Endothelial cell of umbilical vein (primary cell): ENCODE measurements around the gene TRMT10C. TPM values are rescaled to one million over a fixed set of nuclear protein-coding genes. Genes with fewer than 3 reads are reported as not detected.
"Not testable (repeated sequence)": the region's sequence is repeated elsewhere in the genome, so short reads cannot be mapped to it uniquely, and the experiment has no call there.

Experiments
- BruUV-seq: library from RNA; stranded (reverse); fragments of 400-500 nt; replicated peaks from 2 replicates; lab custom pipeline; 2021; lab: Mats Ljungman, UMichigan
- CTCF ChIA-PET: fragments of 300-600, 350-600 bp; sonication (Branson Sonifier 250); formaldehyde crosslinking; loops from one replicate; lab custom pipeline; 2021; ENCODE audit warnings: antibody characterized with exemption, inconsistent platforms; lab: Charles Lee
- POLR2A ChIA-PET: fragments of 300-600, 350-600 bp; sonication (Branson Sonifier 250); formaldehyde crosslinking; loops from one replicate; lab custom pipeline; 2021; ENCODE audit warnings: antibody characterized with exemption, inconsistent platforms; lab: Charles Lee
- DNase-seq: peaks from one replicate; pipeline ENCODE4 v3.0.0-alpha.2; 2011; ENCODE audit warnings: low read depth, low spot score
- FAIRE-seq: peaks from 2 replicates; lab custom pipeline; 2011; peaks lifted over from hg19 to GRCh38; lab: Jason Lieb, UNC
- H2AFZ ChIP-seq: 2 replicates; pipeline ENCODE4 v1.6.0; 2012; ENCODE audit warnings: low read depth, low read length, control low read depth, inconsistent platforms
- H3K27ac ChIP-seq: 2 replicates; pipeline ENCODE4 v1.5.1; 2011; ENCODE audit warnings: low read depth, mild to moderate bottlenecking, control low read depth, low read length, moderate library complexity; ENCODE audit not compliant: insufficient read depth
- H3K27me3 ChIP-seq, 2 experiments: 2 replicates each; pipeline versions ENCODE4 v1.6.0 to v1.6.1; 2011; ENCODE audit warnings: low read length in 2 of 2, mixed read lengths in 1 of 2; ENCODE audit not compliant: control insufficient read depth in 2 of 2, insufficient read depth in 2 of 2
- H3K36me3 ChIP-seq, 2 experiments: 2 replicates in 1 of 2; 3 replicates in 1 of 2; pipeline ENCODE4 v1.5.1; 2011; ENCODE audit warnings: low read length in 2 of 2, mild to moderate bottlenecking in 1 of 2, moderate library complexity in 1 of 2; ENCODE audit not compliant: control insufficient read depth in 2 of 2, insufficient read depth in 2 of 2; ENCODE audit errors: extremely low read depth in 1 of 2
- H3K4me1 ChIP-seq: 3 replicates; pipeline ENCODE4 v1.5.1; 2011; ENCODE audit warnings: mild to moderate bottlenecking, low read length; ENCODE audit not compliant: control insufficient read depth, insufficient read depth; ENCODE audit errors: extremely low read depth
- H3K4me2 ChIP-seq: 2 replicates; pipeline ENCODE4 v1.6.1; 2011; ENCODE audit warnings: low read length, control low read depth, mixed read lengths; ENCODE audit not compliant: insufficient read depth
- H3K4me3 ChIP-seq, 3 experiments: fragments of 200-600 bp in 1 of 3; sonication (generic), shearing (Covaris generic) in 1 of 3; replicated peaks in 1 of 3; 2 replicates each; pipeline ENCODE4 v1.5.1; 2011 to 2016; ENCODE audit warnings: control low read depth in 3 of 3, low read length in 3 of 3, mild to moderate bottlenecking in 2 of 3, inconsistent platforms in 1 of 3, low read depth in 1 of 3, moderate library complexity in 1 of 3; ENCODE audit not compliant: insufficient read depth in 1 of 3
- H3K79me2 ChIP-seq: 2 replicates; pipeline ENCODE4 v1.6.0; 2012; ENCODE audit warnings: low read length, inconsistent platforms; ENCODE audit not compliant: control insufficient read depth, insufficient read depth
- H3K9ac ChIP-seq: replicated peaks from 2 replicates; pipeline ENCODE3; 2011; ENCODE audit warnings: low read length, control low read depth; ENCODE audit not compliant: insufficient read depth; ENCODE audit errors: extremely low read depth
- H3K9me1 ChIP-seq: replicated peaks from 3 replicates; pipeline ENCODE4 v1.6.0; 2011; ENCODE audit warnings: mild to moderate bottlenecking, low read length; ENCODE audit not compliant: control insufficient read depth, insufficient read depth; ENCODE audit errors: extremely low read depth
- H3K9me3 ChIP-seq: replicated peaks from 2 replicates; pipeline ENCODE4 v1.5.1; 2012; ENCODE audit warnings: low read length, inconsistent platforms; ENCODE audit not compliant: control insufficient read depth, insufficient read depth
- H4K20me1 ChIP-seq: replicated peaks from 2 replicates; pipeline ENCODE3; 2011; ENCODE audit warnings: mild to moderate bottlenecking, low read length; ENCODE audit not compliant: control insufficient read depth, insufficient read depth; ENCODE audit errors: extremely low read depth
- CTCF ChIP-seq, 2 donors: IDR thresholded peaks; 1 replicate in 1 of 2; 2 replicates in 1 of 2; pipeline ENCODE4 v1.5.1; 2011; ENCODE audit warnings: low read length in 2 of 2, mild to moderate bottlenecking in 2 of 2, moderate library complexity in 2 of 2, control low read depth in 1 of 2, inconsistent platforms in 1 of 2, low read depth in 1 of 2; ENCODE audit not compliant: insufficient read depth in 1 of 2; ENCODE audit errors: extremely low read depth in 1 of 2
- EZH2 ChIP-seq: IDR thresholded peaks from 2 replicates; pipeline ENCODE4 v1.6.1; 2012; ENCODE audit warnings: borderline replicate concordance, low read depth, mild to moderate bottlenecking, moderate library complexity, low read length, inconsistent platforms; ENCODE audit not compliant: severe bottlenecking
- FOS ChIP-seq: IDR thresholded peaks from 2 replicates; pipeline ENCODE4 v1.6.1; 2011; ENCODE audit warnings: mild to moderate bottlenecking, low read length, moderate library complexity, borderline replicate concordance; ENCODE audit not compliant: insufficient read depth
- GATA2 ChIP-seq: IDR thresholded peaks from 2 replicates; pipeline ENCODE4 v1.7.0; 2011; ENCODE audit warnings: low read depth, mild to moderate bottlenecking, moderate library complexity, mixed read lengths, low read length; ENCODE audit not compliant: insufficient read length, insufficient read depth
- JUN ChIP-seq: IDR thresholded peaks from 2 replicates; pipeline ENCODE4 v1.6.1; 2011; ENCODE audit warnings: borderline replicate concordance, low read depth; ENCODE audit not compliant: insufficient read length, insufficient read depth
- MAX ChIP-seq: IDR thresholded peaks from 2 replicates; pipeline ENCODE4 v1.6.1; 2011; ENCODE audit not compliant: insufficient read depth, insufficient read length
- MYC ChIP-seq: IDR thresholded peaks from one replicate; pipeline ENCODE4 v1.6.1; 2011; ENCODE audit warnings: mild to moderate bottlenecking, low read depth, low read length
- POLR2A ChIP-seq: IDR thresholded peaks from 2 replicates; pipeline ENCODE4 v1.6.1; 2012; ENCODE audit warnings: low read depth, mild to moderate bottlenecking, control low read depth, low read length
- POLR2AphosphoS5 ChIP-seq: IDR thresholded peaks from 2 replicates; pipeline ENCODE4 v1.6.1; 2012; ENCODE audit warnings: low read depth, mild to moderate bottlenecking, control low read depth, low read length, moderate library complexity; ENCODE audit not compliant: insufficient read depth
- dilution Hi-C: fragments of 300-500 bp; cut with MboI; formaldehyde crosslinking; loops from one replicate; pipeline ENCODE4 v1.15.0; 2019; ENCODE audit warnings: low sequenced_read_pairs; ENCODE audit not compliant: extremely low pct_ligation_motif_present
- intact Hi-C: fragments of 100-400 bp; cut with micrococcal nuclease; formaldehyde crosslinking; loops from one replicate; pipeline ENCODE4 v1.10.0; 2022
- polyA plus RNA-seq, 4 experiments: library from polyadenylated mRNA; depleted of rRNA in 3 of 4; stranded (reverse) in 3 of 4; unstranded in 1 of 4; fragments of >200 nt; gene quantifications; 2 replicates each; pipeline versions ENCODE4 v1.2.1 to v1.2.3, GENCODE V29; 2011 to 2012; ENCODE audit warnings: missing spikeins in 1 of 4
- total RNA-seq: library from RNA; stranded (reverse); gene quantifications from 2 replicates; pipeline ENCODE4 v1.2.3, GENCODE V29; 2021

Gene TRMT10C
- total and polyA plus RNA-seq, 2 donors (not counting 3 experiments of a cell fraction or from before 2014, with no cell fraction given), result 16.6 to 28.0 TPM

- CTCF ChIA-PET, result interaction anchor here (1.6 kb wide), 1 partner anchor 26 kb away, joined by 3 read pairs; the partner anchor contains the start of gene TRMT10C
- POLR2A ChIA-PET, result no interaction called here
- H3K9me3 ChIP-seq, result no peaks in the 10 kb centered on the region
- no peaks in the 10 kb centered on the region for H3K27me3 ChIP-seq
- H2AFZ ChIP-seq, result no peak overlapping the region
- dilution Hi-C loops, result no loop called here
- no peaks in the 10 kb centered on the region for H3K79me2 ChIP-seq
- H3K36me3 ChIP-seq, result no peaks in the 10 kb centered on the region
- H4K20me1 ChIP-seq, result no peaks in the 10 kb centered on the region
- H3K4me2 ChIP-seq, result no peak overlapping the region
- peaks cover 23% of the 10 kb centered on the region for H3K4me1 ChIP-seq
- H3K4me3 ChIP-seq, result no peak overlapping the region
- no peak overlapping the region for H3K9ac ChIP-seq
- DNase-seq (no peak), FAIRE-seq (no peak)
- BruUV-seq, result no TSS peak
- H3K9me1 ChIP-seq, result no peaks in the 10 kb centered on the region
- intact Hi-C loops, result no loop called here
- no peak for TF ChIP-seq EZH2
- TF ChIP-seq POLR2AphosphoS5, result no peak
- TF ChIP-seq FOS, result no peak
- TF ChIP-seq MAX, result no peak
- no peak for TF ChIP-seq JUN
- TF ChIP-seq MYC, result no peak
- TF ChIP-seq POLR2A, result no peak
- no peak for TF ChIP-seq GATA2
- no peak for TF ChIP-seq CTCF (IDR thresholded peaks at IDR 0.05; ENCODE audit: extremely low read depth in 1 of 2, insufficient read depth in 1 of 2, low read depth in 1 of 2, low read length in 2 of 2)
- no peak overlapping the region for H3K27ac ChIP-seq
These were observed 25.4 kb upstream of the TRMT10C start for GRCh38 chr3:101536266-101536665.

- H3K79me2 ChIP-seq, POLR2A ChIA-PET, CTCF ChIA-PET, H3K9me1 ChIP-seq, H3K27ac ChIP-seq, FAIRE-seq, H3K4me3 ChIP-seq, H3K4me2 ChIP-seq, BruUV-seq, intact Hi-C loops, dilution Hi-C loops, H4K20me1 ChIP-seq, H3K9me3 ChIP-seq, H3K27me3 ChIP-seq, H3K36me3 ChIP-seq, H3K9ac ChIP-seq, H2AFZ ChIP-seq, DNase-seq: not testable (repeated sequence)
- peaks cover 17% of the 10 kb centered on the region for H3K4me1 ChIP-seq
These were observed 24.7 kb upstream of the TRMT10C start for GRCh38 chr3:101536955-101537354.
